ENCODE measurements around the gene ADGRL1.

The ADGRL1 gene

DNA sequence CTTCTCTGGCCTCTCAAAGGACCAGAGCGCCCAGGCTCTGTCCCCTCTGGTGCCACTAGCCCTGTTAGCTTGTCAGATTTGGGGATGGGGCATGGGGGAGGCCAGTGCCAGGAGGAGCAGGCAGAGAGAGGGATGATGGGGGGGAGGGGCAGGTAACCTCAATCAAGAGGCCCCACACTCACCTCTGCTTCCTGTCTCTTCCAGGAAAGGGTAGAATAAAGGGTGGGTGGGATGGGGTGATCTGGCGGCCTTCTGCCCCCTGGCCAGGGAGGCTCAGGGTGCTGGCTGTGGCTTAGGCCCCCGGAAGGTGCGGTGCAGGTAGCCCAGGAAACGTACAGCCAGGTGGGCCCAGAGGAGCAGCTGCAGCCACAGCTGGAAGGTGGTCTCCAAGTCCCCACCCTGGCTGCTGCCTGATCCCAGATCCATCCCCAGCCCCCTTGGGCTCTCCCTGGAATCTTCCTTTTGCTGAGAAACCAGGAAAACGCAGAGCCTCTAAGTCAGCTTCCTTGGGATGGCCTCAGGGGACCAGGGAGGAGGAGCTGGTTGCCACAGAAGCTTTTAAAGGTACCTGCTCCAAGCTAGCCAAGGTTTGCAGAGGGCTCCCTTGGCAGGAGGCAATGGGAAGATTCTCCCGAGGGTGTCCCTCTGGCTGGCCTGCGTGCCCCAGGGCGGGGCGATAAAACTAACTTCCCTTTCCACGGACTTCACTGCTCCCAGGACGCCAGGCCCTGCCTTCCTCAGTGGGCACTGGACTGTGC, 93.7 kb downstream of the ADGRL1 start:
- no peak for DNase-seq (ENCODE audit: low spot score)

DNA sequence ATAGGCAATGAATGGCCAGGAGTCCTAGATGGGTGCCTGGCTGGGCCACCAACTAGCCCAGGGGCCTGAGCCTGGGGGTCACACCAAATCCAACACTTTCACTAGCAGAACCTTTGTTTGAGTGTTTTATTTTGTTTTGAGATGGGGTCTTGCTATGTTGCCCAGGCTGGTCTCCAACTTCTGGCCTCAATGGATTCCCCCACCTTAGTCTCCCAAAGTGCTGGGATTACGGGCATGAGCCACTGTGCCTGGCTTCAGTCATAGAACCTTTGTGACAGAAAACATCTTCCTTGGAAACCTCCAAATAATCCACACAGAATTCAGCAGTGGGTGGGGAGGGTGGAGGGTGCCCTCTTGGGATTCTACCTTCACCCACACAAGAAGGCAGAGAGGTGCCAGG, 94.5 kb downstream of the ADGRL1 start:
- no peak for DNase-seq (ENCODE audit: low spot score)

DNA sequence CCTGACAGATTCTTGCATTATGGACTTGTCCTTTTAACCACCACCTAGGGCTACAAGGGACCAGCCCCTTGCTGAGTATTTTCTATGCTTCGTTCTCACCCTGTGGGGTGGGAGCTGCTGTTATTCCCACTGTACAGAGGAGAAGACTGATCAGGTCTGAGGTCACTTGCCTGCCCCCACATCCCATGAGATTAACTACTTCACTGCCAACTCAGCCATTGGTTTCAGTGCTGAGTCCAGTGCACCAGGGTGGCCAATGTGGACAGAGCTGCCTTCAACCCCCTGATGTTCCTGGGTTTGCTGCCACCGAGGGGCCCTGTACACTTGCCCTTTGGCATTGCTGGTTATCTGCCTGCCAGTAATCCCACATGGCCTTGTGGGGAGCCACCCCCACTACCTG, 95.3 kb downstream of the ADGRL1 start:
- no peak for DNase-seq (ENCODE audit: low spot score)

DNA sequence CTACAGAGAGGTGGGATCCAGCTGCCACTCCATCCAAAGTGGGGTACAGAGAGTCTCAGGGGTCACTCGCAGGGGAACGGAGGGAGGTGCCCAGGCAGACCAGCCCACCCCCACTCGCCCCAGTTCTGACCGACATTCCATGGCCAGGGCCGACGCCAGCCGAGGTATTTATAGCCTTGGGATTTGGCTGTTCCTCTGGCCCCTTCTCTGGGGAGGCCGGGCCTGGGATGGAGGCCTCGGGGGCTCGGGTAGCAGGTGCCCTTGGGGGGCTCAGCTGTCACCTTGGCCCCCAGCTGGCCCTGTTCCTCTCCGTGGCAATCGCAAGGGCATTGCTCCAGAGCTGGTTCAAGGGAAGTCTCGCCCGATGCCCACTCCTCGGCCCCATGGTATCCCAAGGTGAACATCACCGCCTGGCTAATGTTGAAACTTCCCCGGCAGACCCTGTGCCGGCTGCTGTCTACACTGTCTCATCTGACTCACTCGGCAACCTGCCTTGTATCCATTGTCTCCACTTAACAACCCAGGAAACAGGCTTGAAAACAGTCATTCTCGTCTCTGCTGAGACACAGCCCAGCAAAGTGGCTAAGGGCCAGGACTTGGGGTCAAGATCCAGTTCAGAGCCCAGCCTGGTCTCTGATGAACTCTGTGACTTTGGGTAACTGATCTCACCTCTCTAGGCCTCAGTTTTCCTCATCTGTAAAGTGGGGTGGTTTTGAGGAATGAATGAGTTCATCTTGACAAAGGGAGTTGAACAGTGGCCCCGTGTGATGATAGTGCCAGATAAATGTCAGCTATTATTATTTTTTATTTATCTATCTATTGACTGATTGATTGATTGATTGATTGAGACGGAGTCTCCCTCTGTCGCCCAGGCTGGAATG, 98.1 kb downstream of the ADGRL1 start:
- DNase-seq (ENCODE audit: low spot score), result no peak

DNA sequence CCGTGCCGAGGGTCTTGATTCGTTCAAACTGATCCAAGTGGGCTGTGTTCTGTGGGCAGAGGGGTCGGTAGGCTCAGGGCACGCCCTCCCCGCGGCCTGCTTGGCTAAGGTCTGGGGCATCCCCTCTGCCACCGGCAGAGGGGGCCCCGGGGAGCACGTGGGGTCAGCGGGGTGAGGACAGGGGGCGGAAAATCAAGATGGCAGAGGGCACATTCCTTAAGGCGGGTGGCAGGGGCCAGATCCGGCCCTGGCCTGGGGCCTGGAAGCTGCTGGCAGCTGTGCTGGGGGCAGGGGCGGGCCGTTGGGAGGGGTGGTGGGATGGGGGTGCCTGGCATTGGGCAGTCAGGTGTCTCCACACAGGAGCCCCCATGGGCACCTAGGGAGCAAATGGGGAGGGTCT, 99.1 kb downstream of the ADGRL1 start:
- DNase-seq (ENCODE audit: low spot score), result no peak

DNA sequence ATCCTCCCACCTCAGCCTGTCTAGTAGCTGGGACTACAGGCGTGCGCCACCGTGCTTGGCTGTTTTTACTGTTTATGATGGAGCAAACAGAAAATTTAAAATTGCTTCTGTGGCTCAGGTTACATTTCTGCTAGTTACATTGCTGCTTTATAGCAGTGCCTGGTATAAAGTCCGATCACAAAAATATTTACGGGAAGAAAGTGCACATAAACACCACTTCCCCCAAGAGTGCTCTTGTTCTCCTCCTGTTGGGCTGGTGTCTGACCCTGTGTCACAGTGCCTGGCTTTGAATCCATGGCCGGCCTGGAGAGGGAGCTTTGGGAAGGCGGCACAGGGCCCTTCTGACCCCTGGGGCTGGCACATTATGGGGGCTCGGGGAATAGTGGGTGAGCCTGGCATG, 100.3 kb downstream of the ADGRL1 start:
- DNase-seq (ENCODE audit: low spot score), result no peak

DNA sequence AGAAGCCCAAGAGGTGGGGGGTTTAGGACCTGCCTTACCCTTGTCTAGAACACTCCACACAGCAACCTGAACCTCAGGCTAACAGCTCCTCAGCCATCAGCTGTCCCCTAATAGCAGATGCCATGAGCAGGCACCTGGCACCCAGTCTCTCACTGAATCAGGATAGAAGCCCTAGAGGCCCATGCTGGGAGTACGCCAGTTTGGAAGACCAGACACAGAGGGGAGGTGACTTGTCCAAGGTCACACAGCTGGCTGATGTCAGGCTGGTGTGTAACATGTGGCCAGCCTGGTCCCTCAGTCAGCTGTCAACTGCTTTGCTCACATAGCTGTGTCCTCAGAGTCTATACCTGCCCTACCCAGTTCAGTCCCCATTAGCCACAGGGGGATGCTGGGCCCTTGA, 102.7 kb downstream of the ADGRL1 start:
- no peak for DNase-seq (ENCODE audit: low spot score)

DNA sequence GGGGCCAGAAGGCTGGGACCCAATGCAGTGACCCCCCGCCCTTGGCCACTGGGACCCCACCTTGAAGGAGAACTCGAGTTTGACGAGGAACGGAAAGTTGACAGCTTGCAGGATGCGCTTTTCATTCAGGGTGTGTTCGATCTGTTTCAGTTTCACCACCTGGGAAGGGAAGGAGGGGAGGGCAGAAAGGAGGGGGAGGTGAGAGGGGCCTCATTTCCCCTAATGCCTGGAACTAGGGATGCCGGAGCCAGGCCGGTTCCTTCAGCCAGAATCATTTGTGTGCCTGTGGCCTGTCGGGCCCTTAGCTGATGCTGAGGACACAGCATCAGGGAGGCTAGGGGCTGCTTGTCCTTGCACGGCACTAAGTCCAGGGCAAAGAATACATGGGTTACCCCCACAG, 103.2 kb downstream of the ADGRL1 start:
- DNase-seq (ENCODE audit: low spot score), result no peak

DNA sequence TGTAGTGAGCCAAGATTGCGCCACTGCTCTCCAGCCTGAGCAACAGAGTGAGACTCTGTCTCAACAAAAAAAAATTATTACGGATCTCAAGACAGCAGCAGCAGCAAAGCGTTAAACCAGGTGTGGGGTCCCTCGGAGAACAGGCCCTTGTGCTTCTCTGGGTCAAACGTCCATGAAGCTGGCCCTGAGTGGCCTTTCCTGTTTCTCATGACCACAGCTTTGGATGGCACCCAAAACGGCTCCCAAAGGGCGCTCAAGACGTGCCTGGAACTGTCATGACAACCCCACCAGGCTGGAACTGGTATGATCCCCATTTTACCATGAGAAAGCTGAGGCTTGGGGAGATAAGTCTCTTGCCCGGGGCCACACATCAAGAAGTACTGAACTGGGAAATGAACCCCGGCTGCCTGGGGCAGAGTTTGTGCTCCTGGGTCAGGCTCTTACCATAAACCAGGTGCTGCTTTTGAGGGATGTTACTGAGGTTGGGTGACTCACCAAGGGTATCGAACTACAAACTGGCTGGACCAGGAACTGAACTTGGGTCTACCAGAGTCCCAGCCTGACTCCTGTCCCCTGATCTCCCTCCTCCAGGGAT, 103.8 kb downstream of the ADGRL1 start:
- no peak for DNase-seq (ENCODE audit: low spot score)

DNA sequence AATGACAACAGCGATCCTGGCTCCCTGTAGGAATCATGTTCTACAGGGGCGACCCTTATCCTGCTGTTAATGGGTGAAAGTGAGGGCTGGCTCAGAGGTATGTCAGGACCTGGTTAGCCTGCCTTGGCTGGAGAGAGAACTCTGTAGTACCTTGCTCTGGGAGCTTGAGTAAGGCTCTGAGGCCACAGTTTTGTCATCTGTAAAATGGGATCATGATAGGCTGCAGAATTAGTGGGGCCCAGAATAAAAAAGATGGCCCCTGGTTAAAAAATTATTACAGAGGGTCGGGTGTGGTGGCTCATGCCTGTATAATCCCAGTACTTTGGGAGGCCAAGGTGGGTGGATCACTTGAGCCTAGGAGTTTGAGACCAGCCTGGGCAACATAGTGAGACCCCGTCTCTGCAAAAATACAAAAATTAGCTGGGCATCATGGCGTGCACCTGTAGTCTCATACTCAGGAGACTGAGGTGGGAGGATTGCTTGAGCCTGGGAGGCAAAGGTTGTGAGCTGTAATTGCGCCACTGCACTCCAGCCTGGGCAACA, 104.9 kb downstream of the ADGRL1 start:
- DNase-seq (ENCODE audit: low spot score), result no peak
